GM12891 (cell line): ENCODE measurements around the gene EXOC3L2.

Source experiments
- DNase-seq: peaks from one replicate; pipeline ENCODE4 v3.0.0; 2011; ENCODE audit warnings: low spot score; ENCODE audit not compliant: insufficient read length
- FAIRE-seq: peaks from 2 replicates; lab custom pipeline; 2011; peaks lifted over from hg19 to GRCh38; lab: Jason Lieb, UNC
- PAX5 ChIP-seq: IDR thresholded peaks from 2 replicates; pipeline ENCODE4 v1.6.1; 2011; ENCODE audit warnings: low read length, moderate library complexity, mild to moderate bottlenecking; ENCODE audit not compliant: insufficient read depth, severe bottlenecking
- POLR2A ChIP-seq: IDR thresholded peaks from 2 replicates; pipeline ENCODE4 v1.6.1; 2011; ENCODE audit warnings: low read depth, low read length, control low read depth
- POLR2AphosphoS5 ChIP-seq: IDR thresholded peaks from 2 replicates; pipeline ENCODE4 v1.6.1; 2011; ENCODE audit warnings: low read depth, low read length, control low read depth
- POU2F2 ChIP-seq: IDR thresholded peaks from 2 replicates; pipeline ENCODE4 v1.6.1; 2011; ENCODE audit warnings: low read depth, mild to moderate bottlenecking, control low read depth, low read length, moderate library complexity
- SPI1 ChIP-seq: IDR thresholded peaks from 2 replicates; pipeline ENCODE4 v1.6.1; 2011; ENCODE audit warnings: low read depth, low read length, control low read depth
- TAF1 ChIP-seq: IDR thresholded peaks from 2 replicates; pipeline ENCODE4 v1.6.1; 2011; ENCODE audit warnings: low read depth, low read length, control low read depth

EXOC3L2 gene

GRCh38 chr19:45180936-45181335, 64.3 kb downstream of the EXOC3L2 start:
- DNase-seq: no peak
- no peak for FAIRE-seq
- TF ChIP-seq POLR2AphosphoS5 (no peak), POLR2A (no peak), SPI1 (no peak), TAF1 (no peak), POU2F2 (no peak), PAX5 (no peak)

DNA sequence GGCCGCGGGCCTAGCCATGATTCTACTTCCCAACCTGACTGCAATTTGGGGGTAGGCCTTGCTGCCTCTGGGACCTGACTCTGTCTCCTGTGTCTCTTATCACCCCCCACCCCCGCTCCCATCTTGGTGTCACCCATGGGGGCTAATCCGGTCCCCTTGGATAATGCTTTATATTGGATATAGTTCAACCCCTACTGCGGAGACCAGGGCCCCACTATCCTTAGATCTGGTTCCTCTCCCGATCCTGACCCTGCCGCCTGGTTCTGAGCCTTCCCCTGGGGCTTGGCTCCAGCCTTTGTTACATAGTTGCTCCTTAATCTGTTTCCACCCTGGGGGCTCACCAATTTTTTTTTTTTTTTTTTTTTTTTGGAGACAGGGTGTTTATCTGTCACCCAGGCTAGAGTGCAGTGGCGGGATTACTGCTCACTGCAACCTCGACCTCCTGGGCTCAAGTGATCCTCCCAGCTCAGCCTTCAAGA, 65.3 kb downstream of the EXOC3L2 start:
- TF ChIP-seq TAF1 (no peak), POLR2AphosphoS5 (no peak), POLR2A (no peak), PAX5 (no peak), SPI1 (no peak), POU2F2 (no peak)
- DNase-seq (no peak), FAIRE-seq (no peak)

DNA sequence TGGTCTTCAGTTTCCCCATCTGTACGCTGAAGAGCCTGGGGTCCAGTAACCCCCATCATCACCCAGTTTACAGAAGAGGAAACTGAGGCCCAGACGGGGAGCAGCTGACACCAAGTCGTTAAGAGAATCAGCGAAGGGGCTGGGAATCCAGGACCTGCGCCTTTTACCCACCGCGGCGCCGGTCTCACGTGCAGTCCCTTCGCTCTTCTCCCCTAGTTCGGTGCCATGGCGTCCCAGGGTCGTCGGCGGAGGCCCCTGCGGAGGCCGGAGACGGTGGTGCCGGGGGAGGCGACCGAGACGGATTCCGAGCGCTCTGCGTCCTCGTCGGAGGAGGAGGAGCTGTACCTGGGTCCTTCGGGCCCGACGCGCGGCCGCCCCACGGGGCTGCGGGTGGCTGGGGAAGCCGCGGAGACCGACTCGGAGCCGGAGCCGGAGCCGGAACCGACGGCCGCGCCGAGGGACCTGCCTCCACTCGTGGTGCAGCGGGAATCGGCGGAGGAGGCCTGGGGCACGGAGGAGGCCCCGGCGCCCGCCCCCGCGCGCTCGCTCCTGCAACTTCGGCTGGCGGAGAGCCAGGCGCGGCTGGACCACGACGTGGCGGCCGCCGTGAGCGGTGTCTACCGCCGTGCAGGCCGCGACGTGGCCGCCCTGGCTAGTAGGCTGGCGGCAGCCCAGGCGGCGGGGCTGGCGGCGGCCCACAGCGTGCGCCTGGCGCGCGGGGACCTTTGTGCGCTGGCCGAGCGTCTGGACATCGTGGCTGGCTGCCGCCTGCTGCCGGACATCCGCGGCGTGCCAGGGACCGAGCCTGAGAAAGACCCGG, 65.9 kb downstream of the EXOC3L2 start:
- FAIRE-seq: peak; percentile 66
- DNase-seq: no peak
- TF ChIP-seq SPI1 (no peak), POU2F2 (no peak), TAF1 (no peak), POLR2AphosphoS5 (no peak), POLR2A (no peak), PAX5 (no peak)

GRCh38 chr19:45178262-45179071, 66.7 kb downstream of the EXOC3L2 start, which contains the start of gene BLOC1S3:
Gene BLOC1S3 (plus strand): TSS chr19:45178784. CDS start chr19:45179297, 513 bp downstream.
- peak; percentile 97 for FAIRE-seq
- TF ChIP-seq POLR2AphosphoS5 (peak; percentile 80), SPI1 (peak; percentile 4; the same call in 1 of the 2 replicates), TAF1 (peak; percentile 67; the same call in 1 of the 2 replicates), POU2F2 (no peak), PAX5 (no peak), POLR2A (peak; percentile 87)
- DNase-seq: peak; percentile 98

DNA sequence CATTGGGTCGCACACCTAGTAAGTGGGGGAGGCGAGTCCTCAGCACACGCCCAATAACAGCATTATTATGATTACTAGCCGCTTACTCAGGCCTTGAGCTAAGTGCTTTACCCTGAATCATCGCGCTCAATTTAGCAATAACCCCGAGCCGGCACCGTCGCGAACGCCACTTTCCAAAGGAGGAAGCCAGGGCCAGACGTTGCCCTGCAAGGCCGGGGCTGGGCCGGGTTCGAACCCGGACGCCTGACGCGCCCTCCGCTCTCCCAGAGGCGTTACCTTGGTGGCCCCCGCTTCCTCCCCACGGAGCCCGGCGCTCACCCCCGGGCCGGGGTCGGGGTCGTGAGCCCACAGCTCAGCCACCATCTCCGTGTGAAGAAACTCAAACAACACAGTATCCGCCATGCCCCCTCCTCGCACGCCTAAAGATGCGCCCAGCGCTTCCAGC, 67.4 kb downstream of the EXOC3L2 start, which contains the start of gene TRAPPC6A:
Gene TRAPPC6A, minus strand, starts transcription at position 421 of the 445 bp plus-strand sequence. Its CDS starts 19 bp downstream, at position 402.
- TF ChIP-seq TAF1: peak; percentile 61; the same call in 1 of the 2 replicates
- TF ChIP-seq SPI1: no peak
- no peak for TF ChIP-seq PAX5
- TF ChIP-seq POU2F2: 0 out of 2 replicates have a peak, but pooled peaks have one; percentile 50
- no peak for TF ChIP-seq POLR2AphosphoS5
- peak; percentile 63; the same call in 1 of the 2 replicates for TF ChIP-seq POLR2A
- DNase-seq (no peak), FAIRE-seq (no peak)

DNA sequence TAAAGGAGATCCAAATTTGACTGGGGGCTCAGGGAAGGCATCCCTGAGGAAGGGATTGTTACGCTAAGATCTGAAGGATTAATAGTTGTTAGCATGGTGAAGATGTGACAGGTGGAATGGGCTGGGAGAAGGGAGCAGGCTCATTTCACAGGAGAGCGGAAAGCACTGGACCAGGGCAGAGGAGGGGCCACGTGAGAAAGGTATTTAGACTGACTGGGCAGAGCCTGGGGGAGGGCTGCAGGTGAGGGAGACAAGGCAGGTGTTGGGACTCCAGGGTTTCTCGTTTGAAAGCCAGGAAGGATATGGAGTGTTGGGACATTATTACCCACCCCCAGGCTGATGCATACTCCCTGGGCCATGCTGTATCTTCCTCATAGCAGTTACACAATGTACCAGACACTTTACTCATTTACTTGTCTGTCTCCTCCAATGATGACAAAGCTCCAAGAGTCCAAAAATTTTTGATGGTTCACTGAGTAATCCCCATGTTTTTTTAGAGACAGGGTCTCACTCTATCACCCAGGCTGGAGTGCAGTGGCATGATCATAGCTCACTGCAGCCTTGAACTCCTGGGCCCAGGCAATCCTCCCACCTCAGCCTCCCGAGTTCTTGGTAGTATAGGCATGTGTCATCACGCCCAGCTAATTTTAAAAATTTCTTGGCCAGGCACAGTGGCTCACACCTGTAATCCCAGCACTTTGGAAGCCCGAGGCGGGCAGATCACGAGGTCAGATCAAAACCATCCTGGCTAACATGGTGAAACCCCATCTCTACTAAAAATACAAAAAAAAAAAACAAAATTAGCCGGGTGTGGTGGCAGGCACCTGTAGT, 69.5 kb downstream of the EXOC3L2 start:
- no peak for FAIRE-seq
- DNase-seq: no peak

DNA sequence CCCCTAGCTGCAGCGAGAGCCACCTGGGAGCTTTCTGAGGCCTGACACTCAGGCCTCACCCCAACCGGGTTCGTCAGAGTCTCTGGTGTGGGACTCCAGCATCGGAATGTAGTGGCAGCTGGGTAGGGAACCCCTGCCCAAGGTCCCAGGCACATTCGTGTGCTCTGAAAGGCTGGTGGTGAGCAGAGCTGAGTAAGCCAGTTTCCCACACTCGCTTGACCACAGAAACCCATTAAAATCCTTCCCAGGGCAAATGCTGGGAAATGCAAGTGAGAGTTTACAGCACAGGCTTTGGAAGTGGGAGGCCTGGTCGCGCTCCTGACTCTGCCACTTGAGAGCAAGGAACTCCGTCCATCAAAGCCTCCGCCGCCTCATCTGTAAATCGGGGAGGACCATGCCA, 71.4 kb downstream of the EXOC3L2 start:
- no peak for DNase-seq
- TF ChIP-seq POLR2AphosphoS5 (no peak), TAF1 (no peak), SPI1 (no peak), PAX5 (no peak), POLR2A (no peak), POU2F2 (no peak)
- no peak for FAIRE-seq

More for the DNA sequence above, 69.5 kb downstream of the EXOC3L2 start:
- TF ChIP-seq POLR2AphosphoS5 (no peak), PAX5 (no peak), POLR2A (no peak), SPI1 (no peak), TAF1 (no peak), POU2F2 (no peak)

DNA sequence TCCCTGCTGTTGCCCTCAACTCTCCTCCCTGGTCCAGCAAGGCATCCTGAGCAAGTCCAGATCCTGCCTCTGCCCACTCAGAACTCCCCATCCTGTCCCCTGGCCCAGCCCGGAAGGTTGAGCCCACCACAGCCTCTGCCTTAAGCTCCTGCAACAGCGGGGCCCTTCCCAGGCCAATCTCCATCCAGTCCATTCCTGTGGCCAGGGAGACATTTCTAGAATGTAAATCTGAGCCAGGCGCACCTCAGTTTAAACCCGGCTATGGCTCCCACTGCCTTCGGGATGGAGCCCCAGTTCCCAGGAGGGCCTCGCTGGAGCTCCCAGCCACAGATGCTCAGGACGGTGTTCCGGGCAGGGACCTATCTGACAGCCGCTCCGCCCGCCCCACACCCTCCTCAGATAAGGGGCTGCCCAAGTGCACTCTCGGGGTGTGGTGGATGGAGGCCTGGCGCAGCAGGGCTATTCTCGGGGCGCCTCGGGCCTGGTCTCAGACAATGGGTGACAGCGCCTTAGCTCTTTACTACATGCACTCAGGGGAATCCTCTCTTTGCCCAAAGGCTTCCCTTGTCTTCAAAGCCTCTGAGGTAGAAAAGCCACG, 72.5 kb downstream of the EXOC3L2 start:
- DNase-seq: no peak
- TF ChIP-seq POU2F2 (no peak), PAX5 (no peak), TAF1 (no peak), POLR2AphosphoS5 (no peak), SPI1 (no peak), POLR2A (no peak)
- no peak for FAIRE-seq
